ENCODE results near the gene TBCB. TPM values are rescaled to one million over a fixed set of nuclear protein-coding genes. Genes with fewer than 3 reads are reported as not detected.
"Not testable (repeated sequence)": the region's sequence is repeated elsewhere in the genome, so short reads cannot be mapped to it uniquely, and the experiment has no call there.

The TBCB gene
- total RNA-seq, 1 experiment from 2014 or later = 427 TPM

DNA sequence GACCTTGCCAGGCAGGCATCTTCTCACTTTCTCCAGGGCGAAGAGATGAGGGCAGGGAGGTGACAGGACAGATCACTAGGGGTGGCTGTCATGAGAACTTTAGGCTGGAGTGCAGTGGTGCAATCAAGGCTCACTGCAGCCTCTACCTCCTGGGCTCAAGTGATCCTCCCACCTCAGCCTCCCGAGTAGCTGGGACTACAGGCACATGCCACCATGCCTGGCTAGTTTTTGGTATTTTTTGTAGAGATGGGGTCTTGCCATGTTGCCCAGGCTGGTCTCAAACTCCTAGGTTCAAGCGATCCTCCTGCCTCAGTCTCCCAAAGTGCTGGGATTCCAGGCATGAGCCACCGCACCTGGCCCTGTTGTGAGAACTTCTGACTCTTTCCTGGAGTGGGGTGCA lies 19.6 kb downstream of the TBCB start:
- DNase-seq (ENCODE audit: low read depth in 1 of 2, low spot score in 2 of 2); H3K36me3 ChIP-seq; H3K9me3 ChIP-seq (replicated peaks): not testable (repeated sequence)

DNA sequence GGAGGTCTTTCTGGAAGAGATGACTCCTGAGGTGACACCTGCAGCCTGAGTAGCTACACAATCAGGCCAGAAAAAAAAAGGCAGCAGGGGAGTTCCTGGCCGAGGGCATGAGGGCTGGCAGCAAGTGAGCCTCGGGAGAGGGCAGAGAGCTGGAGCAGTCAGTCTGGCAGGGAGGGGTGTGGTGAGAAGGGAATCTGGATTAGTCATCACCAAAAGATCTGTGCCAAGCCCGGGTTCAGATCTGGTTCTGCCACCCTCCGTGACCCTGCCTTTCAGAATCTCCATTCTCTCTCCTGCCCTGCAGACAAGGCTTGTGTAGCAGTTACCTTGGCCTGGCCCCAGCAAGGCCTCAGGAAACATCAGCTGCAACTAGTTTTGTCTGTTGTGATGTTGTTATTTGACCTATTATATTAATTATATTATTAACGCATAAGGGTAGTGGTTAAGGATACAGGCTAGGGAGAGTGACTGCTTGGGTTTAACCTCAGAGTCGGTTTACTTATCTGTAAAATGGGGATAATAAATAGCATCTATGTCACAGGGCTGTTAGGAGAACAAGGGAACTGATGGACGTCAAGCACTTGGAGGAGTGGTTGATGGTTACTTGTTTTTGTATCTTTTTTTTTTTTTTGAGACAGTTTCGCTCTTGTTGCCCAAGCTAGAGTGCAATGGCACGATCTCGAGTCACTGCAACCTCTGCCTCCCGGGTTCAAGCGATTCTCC lies 21.9 kb downstream of the TBCB start:
- Histone ChIP-seq H3K4me3 (no peak overlapping the region), H3K4me1 (replicated peaks) (peaks cover 29% of the 10 kb centered on the region), H3K36me3 (peaks cover 15% of the 10 kb centered on the region), H3K9me3 (replicated peaks) (no peaks in the 10 kb centered on the region), H3K27ac (no peak overlapping the region), H3K27me3 (replicated peaks) (no peaks in the 10 kb centered on the region)
- DNase-seq (ENCODE audit: low read depth in 1 of 2, low spot score in 2 of 2) = peak; percentile 14 to 69

More for the DNA sequence above, 19.6 kb downstream of the TBCB start:
- not testable (repeated sequence) for H3K27ac ChIP-seq; H3K4me3 ChIP-seq; H3K27me3 ChIP-seq (replicated peaks)
- peaks cover 23% of the 10 kb centered on the region for H3K4me1 ChIP-seq (replicated peaks)

DNA sequence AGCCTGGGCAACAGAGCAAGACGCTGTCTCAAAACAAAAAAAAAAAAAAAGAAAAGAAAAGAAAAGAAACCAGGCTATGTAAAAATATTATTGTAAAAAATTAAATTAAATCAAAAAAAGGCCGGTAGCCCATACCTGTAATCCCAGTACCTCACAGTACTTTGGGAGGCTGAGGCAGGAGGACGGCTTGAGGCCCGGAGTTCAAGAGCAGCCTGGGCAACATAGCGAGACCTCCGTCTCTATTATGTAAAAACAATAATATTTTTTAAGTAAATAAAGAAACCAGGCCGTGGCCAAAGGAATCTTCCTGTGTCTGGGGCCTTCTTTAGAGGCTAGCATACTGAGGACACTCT lies 23.8 kb downstream of the TBCB start:
- Histone ChIP-seq H3K36me3 (peaks cover 28% of the 10 kb centered on the region), H3K27ac (peak overlapping the region; percentile 93), H3K4me1 (replicated peaks) (peaks cover 24% of the 10 kb centered on the region), H3K27me3 (replicated peaks) (no peaks in the 10 kb centered on the region), H3K4me3 (peak overlapping the region; percentile 73), H3K9me3 (replicated peaks) (no peaks in the 10 kb centered on the region)
- DNase-seq (ENCODE audit: low read depth in 1 of 2, low spot score in 2 of 2) = no peak

DNA sequence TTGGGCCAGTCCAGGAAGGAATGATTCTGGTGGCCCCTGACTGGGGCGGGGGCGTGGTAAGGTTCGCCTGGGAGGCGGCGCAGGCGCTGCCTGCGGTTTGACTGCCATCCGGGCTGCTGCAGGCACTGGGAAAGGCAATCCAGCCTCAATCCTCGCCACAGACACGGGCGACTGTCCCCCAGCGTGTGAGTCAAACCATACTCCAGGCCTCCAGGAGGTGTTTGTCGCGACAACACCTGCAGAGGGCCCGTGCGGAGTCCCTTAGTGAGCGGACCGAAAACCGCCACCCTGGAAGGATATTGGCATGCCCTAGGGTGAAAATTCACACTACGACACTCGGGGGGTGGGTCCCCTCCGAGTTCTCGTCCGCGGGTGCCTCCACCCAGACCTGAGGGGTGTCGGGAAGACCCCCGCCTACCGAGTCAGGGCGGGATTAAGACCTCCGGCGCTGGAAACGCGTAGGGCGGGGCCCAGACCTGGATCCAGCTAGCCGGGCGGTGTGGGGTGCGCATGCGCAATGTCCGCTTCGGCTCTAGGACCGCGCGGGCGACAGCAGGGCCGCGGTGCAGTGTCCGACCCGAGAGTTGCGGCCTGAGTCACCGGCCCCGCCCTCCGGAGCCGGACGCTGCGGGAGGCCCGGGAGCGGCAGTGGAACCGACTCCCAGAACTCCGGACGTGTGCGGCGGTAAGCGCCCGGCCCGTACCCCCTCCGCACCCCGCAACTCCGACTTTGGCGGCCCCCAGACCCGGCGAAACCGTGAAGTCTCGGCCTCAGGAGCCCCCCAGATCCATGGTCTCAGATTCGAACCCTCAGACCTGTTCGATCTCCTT lies 24.4 kb downstream of the TBCB start, which contains the start of gene CAPNS1:
TSS of gene CAPNS1 (plus strand) at position 594 of the 831 bp plus-strand sequence. CDS start 946 bp downstream, outside the sequence.
- Histone ChIP-seq H3K36me3 (peaks cover 33% of the 10 kb centered on the region), H3K27ac (peak within 1 kb of the TSS; percentile 93), H3K27me3 (replicated peaks) (no peaks in the 10 kb centered on the region), H3K4me3 (peak within 1 kb of the TSS; percentile 73), H3K4me1 (replicated peaks) (peaks cover 24% of the 10 kb centered on the region), H3K9me3 (replicated peaks) (no peaks in the 10 kb centered on the region)
- peak; percentile 93 to 97 for DNase-seq (ENCODE audit: low read depth in 1 of 2, low spot score in 2 of 2)

DNA sequence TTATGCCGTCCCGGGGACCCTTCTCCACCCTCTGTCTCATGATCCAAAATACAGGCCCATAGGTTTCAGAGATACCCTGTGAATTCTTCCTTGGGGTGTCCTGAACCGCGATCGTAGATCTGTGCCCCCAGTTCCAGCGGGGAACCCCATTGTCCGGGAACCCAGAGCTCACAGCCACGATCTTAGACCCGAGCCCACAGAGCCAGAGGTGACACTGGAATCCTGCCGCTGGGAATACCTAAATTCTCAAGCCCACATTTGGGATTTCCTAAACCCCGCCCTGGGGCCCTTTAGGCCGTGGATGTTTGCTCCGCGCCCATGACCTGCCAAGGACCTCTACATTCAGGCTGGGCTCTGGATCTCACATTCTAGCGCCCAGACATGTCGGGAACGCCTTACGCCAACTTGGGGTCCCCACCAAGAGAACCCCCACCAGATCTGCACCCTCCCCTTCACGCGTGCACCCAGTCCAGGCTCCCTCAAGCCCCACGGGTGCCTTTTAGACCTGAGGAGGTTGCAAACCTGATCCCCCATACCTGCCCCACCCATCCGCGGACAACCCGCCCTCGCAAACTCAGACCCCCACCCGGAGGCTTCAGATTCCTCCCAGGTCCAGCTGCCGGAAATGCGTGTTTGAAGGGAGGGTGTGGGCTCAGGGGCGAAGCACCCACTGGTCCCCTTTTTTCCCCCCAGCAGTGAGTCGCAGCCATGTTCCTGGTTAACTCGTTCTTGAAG lies 25.2 kb downstream of the TBCB start:
- H3K36me3 ChIP-seq = peaks cover 41% of the 10 kb centered on the region
- peak overlapping the region; percentile 93 for H3K27ac ChIP-seq
- H3K9me3 ChIP-seq (replicated peaks) = no peaks in the 10 kb centered on the region
- no peaks in the 10 kb centered on the region for H3K27me3 ChIP-seq (replicated peaks)
- peaks cover 24% of the 10 kb centered on the region for H3K4me1 ChIP-seq (replicated peaks)
- DNase-seq (ENCODE audit: low read depth in 1 of 2, low spot score in 2 of 2) = peak; percentile 45 to 68
- peak overlapping the region; percentile 73 for H3K4me3 ChIP-seq

DNA sequence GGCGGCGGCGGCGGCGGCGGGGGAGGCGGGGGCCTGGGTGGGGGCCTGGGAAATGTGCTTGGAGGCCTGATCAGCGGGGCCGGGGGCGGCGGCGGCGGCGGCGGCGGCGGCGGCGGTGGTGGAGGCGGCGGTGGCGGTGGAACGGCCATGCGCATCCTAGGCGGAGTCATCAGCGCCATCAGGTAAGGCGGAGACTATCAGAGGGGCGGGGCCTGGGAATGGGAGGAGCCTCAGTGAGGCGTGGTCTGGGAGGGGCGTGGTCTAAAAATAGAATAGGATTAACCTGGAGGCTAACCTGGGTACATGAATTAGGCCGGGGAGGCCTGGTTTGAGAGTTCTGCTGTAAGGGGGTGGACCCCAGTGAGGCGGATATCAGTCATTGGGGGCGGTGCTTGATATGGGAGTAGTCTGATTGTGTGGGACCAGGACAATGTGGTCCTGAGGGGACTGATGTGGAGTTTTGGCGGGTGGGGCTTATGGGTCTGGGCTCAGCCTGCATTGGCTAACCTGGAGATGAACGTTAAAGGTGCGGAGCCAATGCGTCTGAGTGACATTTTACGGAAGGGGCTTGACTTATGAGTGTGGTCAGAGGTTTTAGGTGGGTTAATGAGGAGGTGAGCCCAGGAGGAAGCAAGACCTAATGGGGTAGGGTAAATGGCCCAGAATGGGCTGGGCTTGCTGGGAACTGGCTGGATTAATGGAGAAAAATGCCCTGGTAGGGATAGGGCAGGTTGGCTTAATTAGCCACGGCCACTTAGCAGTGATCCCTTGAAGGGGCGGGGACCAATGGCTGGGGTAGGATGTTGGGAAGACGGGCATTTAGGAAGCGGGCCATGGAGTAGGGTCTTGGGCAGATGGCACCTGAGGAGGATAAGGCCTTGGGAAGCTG lies 26.0 kb downstream of the TBCB start:
- H3K9me3 ChIP-seq (replicated peaks) = no peaks in the 10 kb centered on the region
- H3K4me3 ChIP-seq = peak overlapping the region; percentile 73
- H3K27me3 ChIP-seq (replicated peaks) = no peaks in the 10 kb centered on the region
- H3K36me3 ChIP-seq = peaks cover 49% of the 10 kb centered on the region
- DNase-seq (ENCODE audit: low read depth in 1 of 2, low spot score in 2 of 2) = peak; percentile 73 to 90
- H3K27ac ChIP-seq = 0 out of 2 replicates have a peak overlapping the region, but pooled peaks have one; percentile 93
- H3K4me1 ChIP-seq (replicated peaks) = peaks cover 22% of the 10 kb centered on the region

DNA sequence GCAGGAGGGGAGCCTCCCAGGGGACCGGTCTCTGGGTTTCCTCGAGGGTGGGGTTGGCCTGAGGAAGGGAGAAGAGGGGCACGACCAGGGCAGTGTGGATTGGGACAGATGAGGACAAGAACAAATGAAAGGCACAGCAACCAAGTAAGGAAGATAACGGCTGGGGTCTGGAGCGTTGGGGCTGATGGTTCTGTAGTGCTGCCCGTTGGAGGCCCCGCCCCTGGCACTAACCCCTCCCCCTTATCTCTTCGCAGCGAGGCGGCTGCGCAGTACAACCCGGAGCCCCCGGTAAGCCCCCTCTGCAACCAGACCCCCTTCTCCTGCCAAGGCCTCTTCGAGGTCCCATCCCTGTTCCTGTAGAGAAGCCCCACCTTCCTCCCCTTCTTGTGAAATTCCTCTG lies 26.8 kb downstream of the TBCB start:
- DNase-seq (ENCODE audit: low read depth in 1 of 2, low spot score in 2 of 2) = no peak
- H3K4me3 ChIP-seq = no peak overlapping the region

DNA sequence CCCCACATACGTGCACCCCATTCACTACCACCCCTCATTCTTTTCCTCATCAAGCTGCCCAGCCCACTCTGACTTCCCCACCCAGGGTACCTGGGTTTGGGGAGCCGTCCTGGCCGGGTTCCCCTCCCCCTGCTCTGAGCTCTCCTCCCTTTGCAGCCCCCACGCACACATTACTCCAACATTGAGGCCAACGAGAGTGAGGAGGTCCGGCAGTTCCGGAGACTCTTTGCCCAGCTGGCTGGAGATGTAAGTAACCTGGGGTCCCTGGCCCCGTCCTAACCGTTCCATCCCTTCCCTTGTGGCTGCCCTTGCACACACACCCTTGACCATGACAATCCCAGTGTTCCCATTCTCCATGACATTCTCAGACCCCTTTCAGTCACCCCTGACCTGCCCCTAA lies 27.2 kb downstream of the TBCB start:
- Histone ChIP-seq H3K9me3 (replicated peaks) (no peaks in the 10 kb centered on the region), H3K4me1 (replicated peaks) (peaks cover 12% of the 10 kb centered on the region), H3K4me3 (no peak overlapping the region), H3K27ac (no peak overlapping the region), H3K36me3 (peaks cover 61% of the 10 kb centered on the region), H3K27me3 (replicated peaks) (no peaks in the 10 kb centered on the region)
- no peak for DNase-seq (ENCODE audit: low read depth in 1 of 2, low spot score in 2 of 2)

More for the DNA sequence above, 26.8 kb downstream of the TBCB start:
- H3K4me1 ChIP-seq (replicated peaks) = peaks cover 14% of the 10 kb centered on the region
- H3K27me3 ChIP-seq (replicated peaks) = no peaks in the 10 kb centered on the region
- H3K27ac ChIP-seq = no peak overlapping the region
- peaks cover 56% of the 10 kb centered on the region for H3K36me3 ChIP-seq
- H3K9me3 ChIP-seq (replicated peaks) = no peaks in the 10 kb centered on the region

DNA sequence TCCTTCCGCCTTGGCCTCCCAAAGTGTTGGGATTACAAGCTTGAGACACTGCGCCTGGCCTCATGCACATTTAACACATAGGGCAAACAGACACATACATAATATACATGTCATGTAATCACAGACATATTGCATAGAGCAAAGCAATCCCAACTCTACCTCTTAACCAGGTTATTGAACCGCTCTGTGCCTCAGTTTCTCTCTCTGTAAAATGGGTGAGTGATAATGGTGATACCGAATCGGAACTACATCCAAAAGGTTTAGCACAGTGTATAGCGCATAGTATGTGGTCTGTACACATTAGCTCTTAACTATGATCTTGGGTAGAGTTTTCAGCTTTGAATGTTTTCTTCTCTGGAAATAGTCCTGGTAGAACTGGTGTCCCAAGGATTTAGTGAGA lies 29.4 kb downstream of the TBCB start:
- Histone ChIP-seq H3K27me3 (replicated peaks) (no peaks in the 10 kb centered on the region), H3K36me3 (peaks cover 78% of the 10 kb centered on the region), H3K27ac (no peak overlapping the region), H3K4me3 (no peak overlapping the region), H3K9me3 (replicated peaks) (no peaks in the 10 kb centered on the region), H3K4me1 (replicated peaks) (peaks cover 7% of the 10 kb centered on the region)
- no peak for DNase-seq (ENCODE audit: low read depth in 1 of 2, low spot score in 2 of 2)

DNA sequence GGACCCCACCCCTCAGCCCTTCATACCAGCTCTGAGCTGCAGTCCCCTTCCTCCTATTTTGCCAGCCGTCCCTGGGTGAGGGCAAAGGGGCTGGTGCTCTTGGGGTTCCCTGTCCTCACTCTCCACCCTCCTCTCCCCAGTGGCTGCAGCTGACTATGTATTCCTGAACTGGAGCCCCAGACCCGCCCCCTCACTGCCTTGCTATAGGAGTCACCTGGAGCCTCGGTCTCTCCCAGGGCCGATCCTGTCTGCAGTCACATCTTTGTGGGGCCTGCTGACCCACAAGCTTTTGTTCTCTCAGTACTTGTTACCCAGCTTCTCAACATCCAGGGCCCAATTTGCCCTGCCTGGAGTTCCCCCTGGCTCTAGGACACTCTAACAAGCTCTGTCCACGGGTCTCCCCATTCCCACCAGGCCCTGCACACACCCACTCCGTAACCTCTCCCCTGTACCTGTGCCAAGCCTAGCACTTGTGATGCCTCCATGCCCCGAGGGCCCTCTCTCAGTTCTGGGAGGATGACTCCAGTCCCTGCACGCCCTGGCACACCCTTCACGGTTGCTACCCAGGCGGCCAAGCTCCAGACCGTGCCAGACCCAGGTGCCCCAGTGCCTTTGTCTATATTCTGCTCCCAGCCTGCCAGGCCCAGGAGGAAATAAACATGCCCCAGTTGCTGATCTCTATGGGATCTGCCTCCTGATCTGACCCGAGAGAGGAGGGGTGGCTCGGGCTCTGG lies 34.6 kb downstream of the TBCB start:
- H3K4me3 ChIP-seq = no peak overlapping the region
- H3K27me3 ChIP-seq (replicated peaks) = no peaks in the 10 kb centered on the region
- H3K9me3 ChIP-seq (replicated peaks) = no peaks in the 10 kb centered on the region
- H3K27ac ChIP-seq = no peak overlapping the region
- DNase-seq (ENCODE audit: low read depth in 1 of 2, low spot score in 2 of 2) = no peak
- peaks cover 17% of the 10 kb centered on the region for H3K4me1 ChIP-seq (replicated peaks)
- peaks cover 75% of the 10 kb centered on the region for H3K36me3 ChIP-seq

DNA sequence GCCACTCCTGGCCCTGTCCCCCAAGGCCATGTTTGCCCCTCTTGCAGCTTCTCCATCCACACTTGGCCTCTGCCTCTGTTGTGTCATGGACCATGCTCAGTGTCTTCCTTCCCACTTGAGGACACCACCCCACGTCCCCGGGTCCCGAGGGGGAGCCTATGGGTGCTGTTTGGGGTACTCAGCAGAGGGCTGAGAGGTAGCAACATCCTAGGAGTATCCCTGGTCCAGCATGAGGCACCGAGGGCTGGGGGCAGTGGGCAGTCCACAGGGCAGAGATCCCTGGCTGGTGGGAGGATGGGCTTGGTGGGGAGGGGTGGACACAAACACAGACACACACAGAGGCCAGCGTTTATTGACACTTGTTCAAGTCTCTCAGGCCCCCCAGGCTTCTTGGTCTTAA lies 35.3 kb downstream of the TBCB start:
- DNase-seq (ENCODE audit: low read depth in 1 of 2, low spot score in 2 of 2) = no peak
- H3K4me3 ChIP-seq = no peak overlapping the region
- H3K36me3 ChIP-seq = peaks cover 68% of the 10 kb centered on the region
- H3K27ac ChIP-seq = no peak overlapping the region
- H3K27me3 ChIP-seq (replicated peaks) = no peaks in the 10 kb centered on the region
- H3K4me1 ChIP-seq (replicated peaks) = peaks cover 24% of the 10 kb centered on the region
- no peaks in the 10 kb centered on the region for H3K9me3 ChIP-seq (replicated peaks)

DNA sequence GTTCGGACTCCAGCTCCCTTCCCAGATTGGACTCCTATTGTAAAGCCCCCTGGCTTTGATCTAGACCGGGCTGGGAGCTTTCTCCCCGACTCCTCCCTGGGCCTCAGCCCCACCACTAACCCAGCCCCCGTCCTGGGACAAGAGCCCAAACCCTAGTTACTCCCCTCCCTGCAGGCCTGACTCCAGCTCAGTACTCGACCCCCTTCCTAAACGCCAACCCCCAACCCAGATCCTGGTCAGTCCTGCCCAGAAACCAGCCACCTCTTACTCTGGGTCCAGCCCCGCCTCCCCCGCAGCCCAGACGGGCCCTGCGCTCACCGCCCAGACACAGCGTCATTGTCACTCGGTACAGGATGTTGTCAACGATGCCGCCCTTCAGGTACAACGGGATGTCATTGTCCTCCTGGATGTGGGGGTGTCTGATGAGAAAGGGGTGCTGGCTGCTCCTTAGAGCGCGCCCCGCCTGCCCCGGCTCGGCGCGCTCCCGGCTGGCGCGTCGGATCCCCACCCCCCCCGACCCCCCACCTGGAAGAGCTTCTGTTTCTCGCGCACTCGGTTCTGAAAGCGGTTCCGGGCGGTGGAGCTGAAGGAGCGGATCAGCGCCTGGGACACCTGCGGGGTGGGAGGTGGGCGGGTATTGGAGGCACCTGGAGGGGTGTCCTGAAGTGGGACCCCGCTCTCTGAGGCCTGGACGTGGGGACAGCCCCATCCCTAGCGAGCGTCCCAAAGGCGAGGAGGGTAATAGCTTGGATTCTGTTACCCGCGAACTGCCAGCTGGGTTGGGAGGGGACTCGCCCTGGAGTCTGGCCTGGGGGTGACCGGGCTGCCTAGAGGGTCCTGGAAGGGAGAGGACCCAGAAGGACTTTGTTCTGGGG lies 36.1 kb downstream of the TBCB start:
- Histone ChIP-seq H3K4me1 (replicated peaks) (peaks cover 25% of the 10 kb centered on the region), H3K36me3 (peaks cover 60% of the 10 kb centered on the region), H3K27me3 (replicated peaks) (no peaks in the 10 kb centered on the region), H3K27ac (no peak overlapping the region), H3K4me3 (no peak overlapping the region), H3K9me3 (replicated peaks) (no peaks in the 10 kb centered on the region)
- no peak for DNase-seq (ENCODE audit: low read depth in 1 of 2, low spot score in 2 of 2)
